Stimulated activated CD4-positive, alpha-beta T cell treated with anti-CD3 and anti-CD28 coated beads, Interleukin-1b, Interleukin-23, amount 100 ng/mL, for 48 hours (primary cell): ENCODE results near the gene MORC2.

Experiments
- DNase-seq: peaks from one replicate; pipeline ENCODE4 v3.0.0-alpha.2; 2020

Gene MORC2

GRCh38 chr22:30948930-30949342 is 19.6 kb downstream of the MORC2 start:
- DNase-seq = no peak

- no peak for DNase-seq
Observed at GRCh38 chr22:30947816-30948454, 20.6 kb downstream of the MORC2 start.

GRCh38 chr22:30947173-30947815 is 21.3 kb downstream of the MORC2 start:
- no peak for DNase-seq

- no peak for DNase-seq
Observed at GRCh38 chr22:30946354-30946753, 22.2 kb downstream of the MORC2 start.

- DNase-seq = no peak
Observed at GRCh38 chr22:30945653-30946052, 22.9 kb downstream of the MORC2 start.

GRCh38 chr22:30944986-30945385 is 23.6 kb downstream of the MORC2 start:
- DNase-seq = no peak

- DNase-seq = no peak
Observed at GRCh38 chr22:30943368-30943767, 25.2 kb downstream of the MORC2 start.

- DNase-seq = no peak
Observed at GRCh38 chr22:30941363-30941740, 27.2 kb downstream of the MORC2 start.

GRCh38 chr22:30940685-30941362 is 27.8 kb downstream of the MORC2 start:
- peak; percentile 32 for DNase-seq

GRCh38 chr22:30934053-30934452 is 34.5 kb downstream of the MORC2 start:
- DNase-seq = no peak

- DNase-seq = no peak
Observed at GRCh38 chr22:30933457-30933856, 35.1 kb downstream of the MORC2 start.

- DNase-seq = no peak
Observed at GRCh38 chr22:30932661-30933060, 35.9 kb downstream of the MORC2 start.

GRCh38 chr22:30931541-30932300 is 36.9 kb downstream of the MORC2 start:
- DNase-seq = no peak

GRCh38 chr22:30930228-30930627 is 38.3 kb downstream of the MORC2 start:
- no peak for DNase-seq

- no peak for DNase-seq
Observed at GRCh38 chr22:30928401-30928800, 40.2 kb downstream of the MORC2 start.

- DNase-seq = no peak
Observed at GRCh38 chr22:30927806-30928205, 40.8 kb downstream of the MORC2 start.

- no peak for DNase-seq
Observed at GRCh38 chr22:30926706-30927105, 41.9 kb downstream of the MORC2 start.

- DNase-seq = no peak
Observed at GRCh38 chr22:30925667-30926066, 42.9 kb downstream of the MORC2 start.

GRCh38 chr22:30923168-30923900 is 45.2 kb downstream of the MORC2 start:
- no peak for DNase-seq

- DNase-seq = peak; percentile 85
Observed at GRCh38 chr22:30922151-30922611, 46.4 kb downstream of the MORC2 start.

GRCh38 chr22:30921108-30921507 is 47.5 kb downstream of the MORC2 start:
- no peak for DNase-seq

GRCh38 chr22:30920407-30920806 is 48.2 kb downstream of the MORC2 start:
- DNase-seq = peak; percentile 82

GRCh38 chr22:30919973-30920372 is 48.6 kb downstream of the MORC2 start:
- DNase-seq = no peak
